Gastroesophageal sphincter (tissue), 3 donors: ENCODE measurements around the gene SIRPB1.
"Not testable (repeated sequence)": the region's sequence is repeated elsewhere in the genome, so short reads cannot be mapped to it uniquely, and the experiment has no call there.

ENCODE experiments used
- EP300 ChIP-seq: sonication (generic); formaldehyde crosslinking; IDR thresholded peaks from one replicate; pipeline ENCODE4 v1.6.1; 2017; ENCODE audit warnings: antibody characterized with exemption, mild to moderate bottlenecking
- POLR2A ChIP-seq, 2 donors: fragments of 450-650 bp; IDR thresholded peaks; one replicate each; pipeline ENCODE4 v1.6.1; 2017; ENCODE audit warnings: antibody characterized with exemption in 2 of 2, mild to moderate bottlenecking in 2 of 2, moderate library complexity in 1 of 2
- POLR2AphosphoS5 ChIP-seq: sonication (generic); formaldehyde crosslinking; IDR thresholded peaks from one replicate; pipeline ENCODE4 v1.6.1; 2017; ENCODE audit warnings: antibody characterized with exemption
- TF ChIP-seq, protein P1 (sequence below), 4 experiments: fragments of 200-600 bp in 2 of 4; fragments of 450-650 bp in 2 of 4; sonication (generic) in 1 of 4; IDR thresholded peaks; one replicate each; pipeline ENCODE4 v1.5.1; 2017 to 2019; ENCODE audit warnings: antibody characterized with exemption in 4 of 4, mild to moderate bottlenecking in 2 of 4, moderate library complexity in 2 of 4

- TF ChIP-seq, protein P1, sequence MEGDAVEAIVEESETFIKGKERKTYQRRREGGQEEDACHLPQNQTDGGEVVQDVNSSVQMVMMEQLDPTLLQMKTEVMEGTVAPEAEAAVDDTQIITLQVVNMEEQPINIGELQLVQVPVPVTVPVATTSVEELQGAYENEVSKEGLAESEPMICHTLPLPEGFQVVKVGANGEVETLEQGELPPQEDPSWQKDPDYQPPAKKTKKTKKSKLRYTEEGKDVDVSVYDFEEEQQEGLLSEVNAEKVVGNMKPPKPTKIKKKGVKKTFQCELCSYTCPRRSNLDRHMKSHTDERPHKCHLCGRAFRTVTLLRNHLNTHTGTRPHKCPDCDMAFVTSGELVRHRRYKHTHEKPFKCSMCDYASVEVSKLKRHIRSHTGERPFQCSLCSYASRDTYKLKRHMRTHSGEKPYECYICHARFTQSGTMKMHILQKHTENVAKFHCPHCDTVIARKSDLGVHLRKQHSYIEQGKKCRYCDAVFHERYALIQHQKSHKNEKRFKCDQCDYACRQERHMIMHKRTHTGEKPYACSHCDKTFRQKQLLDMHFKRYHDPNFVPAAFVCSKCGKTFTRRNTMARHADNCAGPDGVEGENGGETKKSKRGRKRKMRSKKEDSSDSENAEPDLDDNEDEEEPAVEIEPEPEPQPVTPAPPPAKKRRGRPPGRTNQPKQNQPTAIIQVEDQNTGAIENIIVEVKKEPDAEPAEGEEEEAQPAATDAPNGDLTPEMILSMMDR (IDR thresholded peaks at IDR 0.05), result not testable (repeated sequence)
- TF ChIP-seq POLR2AphosphoS5; EP300; POLR2A (IDR thresholded peaks at IDR 0.05): not testable (repeated sequence)
These were observed 18.8 kb upstream of the SIRPB1 start for GRCh38 chr20:1638643-1639042.
